Measurements from ENCODE around the gene SLC25A25. TPM values are rescaled to one million over a fixed set of nuclear protein-coding genes. Genes with fewer than 3 reads are reported as not detected.
A peak's percentile ranks its signal among the peaks of the same experiment; 100 is the strongest.
"Not testable (repeated sequence)": the region's sequence is repeated elsewhere in the genome, so short reads cannot be mapped to it uniquely, and the experiment has no call there.

Gene SLC25A25
- total and polyA plus RNA-seq, 8 donors, result 7.9 to 37.1 (median 13.6) TPM

DNA sequence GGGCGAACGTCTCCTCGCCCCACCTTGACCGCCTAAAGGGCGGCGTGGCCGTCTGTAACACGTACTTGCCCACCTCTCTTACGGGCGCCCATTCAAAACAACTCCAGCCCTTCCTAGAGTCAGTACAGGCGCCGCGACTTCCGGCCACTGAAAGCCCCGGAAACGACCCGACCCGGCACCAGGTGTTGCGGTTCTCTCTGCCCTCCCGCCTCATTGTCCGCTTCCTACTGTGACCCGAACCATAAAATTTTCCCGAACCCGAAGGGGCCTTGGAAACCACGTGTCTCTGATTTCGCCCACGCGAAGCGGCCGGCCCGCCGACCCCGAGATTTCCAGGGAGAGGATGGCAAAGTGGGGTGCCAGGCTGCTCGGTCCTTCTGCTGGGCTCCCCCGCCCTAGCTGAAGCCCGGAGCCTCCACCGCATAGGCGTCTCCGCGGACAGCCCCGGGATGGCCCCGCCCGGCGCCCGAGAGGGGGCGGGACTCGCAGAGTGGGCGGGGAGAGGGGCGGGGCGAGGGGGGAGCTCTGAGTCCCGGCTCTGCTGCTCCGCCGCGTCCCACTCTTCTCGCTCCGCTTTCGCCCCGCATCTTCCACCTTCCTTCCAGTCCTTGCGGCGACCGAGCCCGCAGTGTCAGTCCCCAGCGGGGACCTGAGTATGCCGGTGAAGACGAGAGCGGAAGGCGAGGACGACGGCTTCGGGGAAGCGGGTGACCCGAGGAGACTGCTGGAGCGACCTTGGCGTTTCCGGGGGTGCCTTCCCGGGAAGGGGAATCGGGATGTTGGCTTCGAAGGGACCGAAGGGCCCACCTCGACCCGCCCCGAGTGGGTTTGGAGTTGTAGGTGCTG lies 60.2 kb downstream of the SLC25A25 start:
- peak; percentile 82 to 96 for DNase-seq
- Histone ChIP-seq H3K27ac (peak overlapping the region; percentile 96 to 99 (median 97)), H3K36me3 (peaks cover 12 to 22% (median 19%) of the 10 kb centered on the region in 4 donors), H3K4me3 (peak overlapping the region; percentile 73 to 99 (median 93)), H3K4me1 (peaks cover 33 to 40% (median 38%) of the 10 kb centered on the region in 4 donors), H3K9me3 (no peaks in the 10 kb centered on the region), H3K27me3 (peaks cover 0 to 14% (median 0%) of the 10 kb centered on the region in 3 donors)
- TF ChIP-seq POLR2A (IDR thresholded peaks at IDR 0.05), result no peak
- peak in 2 of 3 donors; percentile 57 to 71 for TF ChIP-seq POLR2AphosphoS5 (IDR thresholded peaks at IDR 0.05)
- WGBS, 5 donors, result 0 to 1% (median 1%) methylated on average over 28 to 82 of the region's 82 CpGs
- intact Hi-C loops (cut with DNase I; ENCODE audit: low total_unique reads), result no loop called here

DNA sequence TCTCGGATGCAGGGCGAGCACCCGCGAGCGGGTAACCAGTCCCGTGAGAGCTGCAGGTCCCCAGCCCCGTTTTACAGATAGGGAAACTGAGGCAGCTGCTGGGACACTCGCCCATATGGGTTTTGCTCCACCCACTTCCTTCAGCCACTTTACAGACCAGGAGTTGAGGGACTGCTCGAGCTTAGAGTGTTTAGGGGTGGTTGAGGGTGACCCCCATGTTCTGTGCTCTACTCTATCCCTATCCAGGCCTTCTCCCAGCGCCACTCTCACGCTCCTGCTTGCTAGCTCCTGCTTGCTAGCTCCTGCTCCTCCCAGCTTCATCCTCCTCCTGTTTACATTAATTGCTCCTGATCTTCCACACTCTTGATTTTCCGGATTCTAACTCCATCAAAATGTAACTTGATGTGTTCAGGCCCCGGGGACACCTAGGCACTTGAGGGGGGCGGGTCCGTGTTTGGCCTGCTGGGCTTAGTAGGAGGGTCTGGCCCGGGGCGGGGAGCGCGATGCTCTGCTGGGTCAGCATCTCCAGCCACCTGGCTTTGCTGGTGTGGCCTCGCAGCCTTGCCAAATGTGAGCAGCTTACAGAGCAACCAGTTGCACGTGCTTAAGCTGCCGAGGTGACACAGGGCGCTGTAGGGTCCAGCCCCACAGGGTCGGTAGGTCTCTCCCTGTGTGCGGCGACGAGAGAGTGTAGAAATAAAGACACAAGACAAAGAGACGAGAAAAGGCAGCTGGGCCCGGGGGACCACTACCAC lies 61.0 kb downstream of the SLC25A25 start:
- peaks cover 4 to 14% (median 11%) of the 10 kb centered on the region in 4 donors for H3K36me3 ChIP-seq
- WGBS, 5 donors, result 58 to 68% (median 62%) methylated on average over 22 to 29 of the region's 29 CpGs
- H3K4me3 ChIP-seq, result peak overlapping the region; percentile 73 to 99 (median 93)
- no peak for DNase-seq
- H3K4me1 ChIP-seq, result peaks cover 33 to 40% (median 38%) of the 10 kb centered on the region in 4 donors
- intact Hi-C loops (cut with DNase I; ENCODE audit: low total_unique reads), result no loop called here
- no peaks in the 10 kb centered on the region for H3K9me3 ChIP-seq
- TF ChIP-seq, protein P1, sequence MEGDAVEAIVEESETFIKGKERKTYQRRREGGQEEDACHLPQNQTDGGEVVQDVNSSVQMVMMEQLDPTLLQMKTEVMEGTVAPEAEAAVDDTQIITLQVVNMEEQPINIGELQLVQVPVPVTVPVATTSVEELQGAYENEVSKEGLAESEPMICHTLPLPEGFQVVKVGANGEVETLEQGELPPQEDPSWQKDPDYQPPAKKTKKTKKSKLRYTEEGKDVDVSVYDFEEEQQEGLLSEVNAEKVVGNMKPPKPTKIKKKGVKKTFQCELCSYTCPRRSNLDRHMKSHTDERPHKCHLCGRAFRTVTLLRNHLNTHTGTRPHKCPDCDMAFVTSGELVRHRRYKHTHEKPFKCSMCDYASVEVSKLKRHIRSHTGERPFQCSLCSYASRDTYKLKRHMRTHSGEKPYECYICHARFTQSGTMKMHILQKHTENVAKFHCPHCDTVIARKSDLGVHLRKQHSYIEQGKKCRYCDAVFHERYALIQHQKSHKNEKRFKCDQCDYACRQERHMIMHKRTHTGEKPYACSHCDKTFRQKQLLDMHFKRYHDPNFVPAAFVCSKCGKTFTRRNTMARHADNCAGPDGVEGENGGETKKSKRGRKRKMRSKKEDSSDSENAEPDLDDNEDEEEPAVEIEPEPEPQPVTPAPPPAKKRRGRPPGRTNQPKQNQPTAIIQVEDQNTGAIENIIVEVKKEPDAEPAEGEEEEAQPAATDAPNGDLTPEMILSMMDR (IDR thresholded peaks at IDR 0.05), result no peak
- TF ChIP-seq EP300 (IDR thresholded peaks at IDR 0.05) (no peak), POLR2AphosphoS5 (IDR thresholded peaks at IDR 0.05) (no peak), POLR2A (IDR thresholded peaks at IDR 0.05) (no peak)
- H3K27me3 ChIP-seq, result peaks cover 0 to 14% (median 0%) of the 10 kb centered on the region in 3 donors
- peak overlapping the region; percentile 96 to 99 (median 97) for H3K27ac ChIP-seq

DNA sequence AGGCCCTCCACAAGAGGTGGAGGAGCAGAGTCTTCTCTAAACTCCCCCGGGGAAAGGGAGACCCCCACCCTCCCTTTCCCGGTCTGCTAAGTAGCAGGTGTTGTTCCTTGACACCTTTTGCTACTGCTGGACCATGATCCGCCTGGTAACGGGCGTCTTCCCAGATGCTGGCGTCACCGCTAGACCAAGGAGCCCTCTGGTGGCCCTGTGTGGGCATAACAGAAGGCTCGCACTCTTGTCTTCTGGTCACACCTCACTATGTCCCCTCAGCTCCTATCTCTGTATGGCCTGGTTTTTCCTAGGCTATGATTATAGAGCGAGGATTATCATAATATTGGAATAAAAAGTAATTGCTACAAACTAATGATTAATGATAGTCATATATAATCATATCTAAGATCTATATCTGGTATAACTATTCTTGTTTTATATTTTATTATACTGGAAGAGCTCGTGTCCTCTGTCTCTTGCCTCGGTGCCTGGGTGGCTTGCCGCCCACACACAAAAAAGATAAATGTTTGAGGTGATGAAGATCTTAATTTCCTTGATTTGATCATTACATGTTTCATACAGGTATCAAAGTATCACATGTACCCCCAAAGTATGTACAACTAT lies 62.1 kb downstream of the SLC25A25 start:
- 22 to 35% (median 26%) methylated on average over 11 to 12 of the region's 12 CpGs for WGBS, 5 donors
- H3K4me3 ChIP-seq; H3K27ac ChIP-seq; H3K9me3 ChIP-seq; intact Hi-C loops (cut with DNase I; ENCODE audit: low total_unique reads); H3K36me3 ChIP-seq: not testable (repeated sequence)
- peak in 1 of 2 donors; percentile 75 for DNase-seq
- Histone ChIP-seq H3K4me1 (peaks cover 33 to 35% (median 33%) of the 10 kb centered on the region in 4 donors), H3K27me3 (peaks cover 0 to 14% (median 0%) of the 10 kb centered on the region in 3 donors)
- TF ChIP-seq, protein P1 (IDR thresholded peaks at IDR 0.05), result peak in 3 of 7 experiments; percentile 33 to 55 (median 36)

DNA sequence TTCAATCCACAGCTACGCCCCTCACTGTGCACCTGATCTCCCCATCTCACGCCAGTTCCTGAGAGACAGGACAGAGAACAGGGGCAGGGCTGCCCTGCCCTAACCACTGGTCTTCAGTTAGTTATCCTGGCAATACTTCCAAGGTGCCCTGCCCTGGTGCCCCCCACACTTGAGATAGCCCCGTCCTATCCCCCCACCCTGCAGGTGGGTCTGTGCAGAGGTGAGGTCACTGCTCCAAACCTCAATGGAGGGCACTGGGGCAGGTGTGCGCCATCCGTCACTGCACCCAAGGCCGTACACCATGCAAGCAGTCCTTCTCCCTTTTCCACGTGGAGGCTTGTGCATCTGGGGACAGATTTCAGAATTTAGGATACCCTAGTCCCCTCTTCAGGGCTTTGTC lies 62.6 kb downstream of the SLC25A25 start:
- 54 to 67% (median 56%) methylated on average over 7 of the region's 7 CpGs for WGBS, 5 donors
- DNase-seq; H3K27ac ChIP-seq; intact Hi-C loops (cut with DNase I; ENCODE audit: low total_unique reads); H3K4me3 ChIP-seq; H3K9me3 ChIP-seq; H3K36me3 ChIP-seq: not testable (repeated sequence)
- peaks cover 27 to 29% (median 28%) of the 10 kb centered on the region in 4 donors for H3K4me1 ChIP-seq
- peaks cover 0 to 14% (median 0%) of the 10 kb centered on the region in 3 donors for H3K27me3 ChIP-seq

DNA sequence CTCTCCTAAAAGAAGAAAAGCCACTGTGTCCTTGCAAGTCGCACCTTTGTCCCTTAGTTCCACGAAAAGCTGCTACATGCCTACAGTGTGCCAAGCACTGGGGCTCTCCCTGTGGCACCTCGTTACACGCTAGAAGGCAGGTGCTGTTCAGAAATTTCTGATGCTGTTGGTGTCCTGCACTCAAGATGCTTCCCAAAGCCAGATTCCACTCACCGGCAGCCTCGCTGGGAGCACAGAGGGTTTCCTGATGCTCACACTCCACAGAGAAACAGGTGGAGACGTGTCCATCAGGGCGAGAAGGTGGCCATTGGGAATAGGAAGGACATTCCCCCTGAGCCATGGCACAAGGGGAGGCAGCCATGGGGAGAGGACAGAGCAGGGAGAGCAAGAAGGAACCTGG lies 63.3 kb downstream of the SLC25A25 start:
- H3K36me3 ChIP-seq; DNase-seq; H3K4me3 ChIP-seq; intact Hi-C loops (cut with DNase I; ENCODE audit: low total_unique reads); H3K9me3 ChIP-seq: not testable (repeated sequence)
- 85 to 89% (median 88%) methylated on average over 8 of the region's 8 CpGs for WGBS, 5 donors
- Histone ChIP-seq H3K4me1 (peaks cover 20 to 22% (median 21%) of the 10 kb centered on the region in 4 donors), H3K27ac (peak overlapping the region in 2 of 5 donors; percentile 20 to 32), H3K27me3 (peaks cover 0 to 14% (median 0%) of the 10 kb centered on the region in 3 donors)

DNA sequence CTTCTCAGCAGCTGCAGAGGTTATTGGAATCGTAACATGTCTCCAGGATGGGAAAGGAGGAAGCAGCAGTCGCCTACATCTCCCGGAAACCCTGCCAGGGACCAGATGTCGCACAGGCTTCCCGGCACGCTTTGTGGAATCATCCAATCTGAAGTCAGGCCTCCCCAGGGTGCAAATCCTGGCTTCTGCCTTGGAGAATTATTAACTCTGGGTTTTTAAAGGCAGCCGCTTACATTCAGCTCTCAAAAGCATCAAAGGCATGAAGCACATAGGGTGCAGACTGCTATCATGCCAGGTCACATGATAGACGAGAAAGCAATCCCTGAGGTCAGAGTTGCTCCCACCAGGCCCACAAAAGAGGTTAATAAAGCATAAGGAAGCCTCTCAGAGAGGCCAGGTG lies 64.1 kb downstream of the SLC25A25 start:
- Histone ChIP-seq H3K27ac (peak overlapping the region in 2 of 5 donors; percentile 20 to 32), H3K4me1 (peaks cover 12 to 15% (median 14%) of the 10 kb centered on the region in 4 donors), H3K27me3 (peaks cover 0 to 14% (median 0%) of the 10 kb centered on the region in 3 donors)
- H3K9me3 ChIP-seq; H3K36me3 ChIP-seq; intact Hi-C loops (cut with DNase I; ENCODE audit: low total_unique reads); H3K4me3 ChIP-seq: not testable (repeated sequence)
- 12 to 30% (median 17%) methylated on average over 5 to 8 of the region's 8 CpGs for WGBS, 5 donors
- peak in 1 of 2 donors; percentile 69 for DNase-seq

DNA sequence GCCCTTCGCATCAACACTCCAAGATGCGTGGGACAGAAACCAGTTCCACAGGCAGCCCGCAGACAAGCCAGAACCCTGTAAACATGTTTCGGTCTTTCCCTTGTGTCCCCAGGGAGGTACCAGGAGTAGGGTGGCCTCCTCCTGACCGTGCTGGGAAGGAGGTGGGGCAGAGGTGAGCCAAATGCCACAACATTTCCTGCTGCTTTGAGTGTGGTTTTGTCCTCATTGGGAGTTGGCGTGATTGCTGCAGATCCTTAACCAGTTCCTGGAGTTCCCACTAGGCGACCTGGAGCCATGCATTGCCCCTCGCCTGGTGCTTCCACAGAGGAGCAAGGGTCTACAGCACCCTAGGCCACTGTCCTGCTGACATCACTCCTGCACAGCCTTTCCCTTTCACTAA lies 67.5 kb downstream of the SLC25A25 start:
- intact Hi-C loops (cut with DNase I; ENCODE audit: low total_unique reads); H3K36me3 ChIP-seq; H3K9me3 ChIP-seq; H3K4me3 ChIP-seq; H3K4me1 ChIP-seq; H3K27ac ChIP-seq: not testable (repeated sequence)
- WGBS, 5 donors, result 54 to 62% (median 58%) methylated on average over 7 to 8 of the region's 8 CpGs
- peaks cover 0 to 14% (median 0%) of the 10 kb centered on the region in 3 donors for H3K27me3 ChIP-seq
- DNase-seq, result peak in 1 of 2 donors; percentile 63
